HCEC 1CT (cell line): ENCODE measurements around the gene CADM1.

Source experiments
- DNase-seq: peaks from one replicate; pipeline ENCODE4 v3.0.0-alpha.2; 2017

Gene CADM1

GRCh38 chr11:115311949-115312348 lies 192.3 kb downstream of the CADM1 start:
- DNase-seq, result no peak

GRCh38 chr11:115306689-115307088 lies 197.5 kb downstream of the CADM1 start:
- no peak for DNase-seq

DNA sequence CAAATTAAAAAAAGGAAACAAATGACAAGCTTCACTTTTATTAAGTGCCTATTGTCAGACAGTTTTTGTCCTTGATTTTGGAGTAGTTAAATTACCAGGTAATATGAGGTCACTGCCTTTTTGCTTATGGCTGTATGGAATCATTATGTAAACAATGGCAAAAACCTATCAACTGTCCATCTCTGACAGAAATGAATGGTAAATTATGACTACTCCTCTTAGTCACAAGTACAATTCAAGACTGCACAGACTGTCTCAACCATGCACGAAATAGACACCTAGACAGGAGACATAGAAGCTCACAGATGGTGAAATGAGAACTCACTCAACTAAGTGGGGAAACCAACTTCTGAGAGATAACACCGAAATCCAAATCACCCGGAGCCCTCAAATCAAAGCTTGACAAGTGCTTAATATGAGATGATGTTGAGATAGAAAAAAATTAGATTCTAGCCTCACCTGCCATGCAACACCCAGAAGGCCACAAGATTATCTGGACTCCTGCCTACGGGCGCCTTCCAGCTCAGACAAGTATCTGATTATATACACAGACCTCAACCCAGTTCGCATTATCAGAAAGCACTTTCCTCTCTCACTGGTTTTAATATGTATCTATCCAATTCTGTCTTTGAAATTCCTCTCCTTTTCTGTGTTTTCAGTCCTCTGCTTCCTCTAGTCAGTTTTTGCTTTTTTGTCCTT lies 199.3 kb downstream of the CADM1 start:
- no peak for DNase-seq

GRCh38 chr11:115303929-115304531 lies 200.2 kb downstream of the CADM1 start:
- no peak for DNase-seq

DNA sequence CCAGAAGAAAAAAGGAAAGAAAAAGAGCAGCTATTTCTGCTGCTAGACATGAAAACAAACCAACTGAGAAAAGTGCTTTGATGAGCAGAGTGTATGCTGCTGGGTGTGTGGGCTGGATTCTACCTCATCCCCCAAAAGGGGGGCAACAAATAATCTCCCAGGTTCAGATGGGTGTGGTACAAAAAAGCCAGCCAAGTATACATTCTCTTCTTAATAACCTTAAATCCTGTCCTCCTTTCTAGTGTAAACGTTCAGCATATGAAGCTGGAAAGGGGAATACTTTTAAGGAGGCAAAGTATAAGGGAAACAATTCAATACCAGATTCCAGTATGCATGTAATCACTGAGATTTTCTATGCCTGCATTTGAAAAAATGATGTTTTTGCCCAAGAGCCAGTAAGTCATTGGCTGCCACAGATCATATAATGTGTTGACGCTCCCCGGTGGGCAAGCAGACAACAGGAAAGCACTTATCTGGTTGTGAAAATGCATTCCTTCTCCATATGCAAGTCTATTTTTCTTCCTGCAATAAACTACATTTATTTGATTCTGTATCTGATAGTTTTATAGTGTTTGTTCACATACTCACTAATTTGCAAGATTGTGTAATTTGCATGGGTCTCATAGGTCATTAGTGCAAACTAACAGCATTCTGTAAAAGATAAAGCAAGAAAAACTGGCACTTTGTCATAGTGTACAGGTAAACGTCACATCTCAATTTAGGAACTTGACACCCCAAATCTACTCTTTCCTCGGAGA lies 201.1 kb downstream of the CADM1 start:
- DNase-seq, result no peak

GRCh38 chr11:115300660-115301428 lies 203.4 kb downstream of the CADM1 start:
- no peak for DNase-seq

DNA sequence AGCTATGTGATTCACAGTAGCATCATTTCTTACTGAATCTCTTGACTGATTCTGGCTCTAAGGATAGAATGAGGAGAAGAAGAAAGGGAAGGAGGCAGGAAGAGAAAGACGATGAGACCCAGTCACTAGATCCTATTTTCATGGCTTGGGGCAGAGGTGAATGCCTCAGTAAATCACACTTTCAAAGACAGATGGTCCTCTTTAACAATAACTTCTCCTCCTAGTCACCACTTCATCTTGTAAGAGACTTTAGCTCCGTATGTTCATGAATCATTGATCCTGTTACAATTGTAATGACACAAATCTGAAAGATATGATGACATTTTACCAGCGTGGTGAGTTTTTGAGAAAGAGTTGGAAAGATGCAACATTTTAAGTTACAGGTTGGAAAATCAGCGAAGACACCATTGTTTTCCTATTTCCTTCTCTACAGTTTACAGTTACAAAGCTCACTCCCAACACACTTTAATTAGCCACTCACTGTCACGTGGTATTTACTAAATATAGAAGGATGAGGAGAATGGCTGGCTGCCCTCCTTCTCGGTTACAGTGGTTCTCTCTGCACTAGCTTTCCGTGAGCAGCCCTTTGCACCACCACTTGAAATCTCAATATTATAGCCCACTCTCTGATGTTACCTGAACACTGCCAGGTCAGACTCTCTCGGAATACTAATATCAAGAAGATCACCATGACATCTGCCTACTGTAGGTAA lies 205.8 kb downstream of the CADM1 start:
- DNase-seq, result no peak

DNA sequence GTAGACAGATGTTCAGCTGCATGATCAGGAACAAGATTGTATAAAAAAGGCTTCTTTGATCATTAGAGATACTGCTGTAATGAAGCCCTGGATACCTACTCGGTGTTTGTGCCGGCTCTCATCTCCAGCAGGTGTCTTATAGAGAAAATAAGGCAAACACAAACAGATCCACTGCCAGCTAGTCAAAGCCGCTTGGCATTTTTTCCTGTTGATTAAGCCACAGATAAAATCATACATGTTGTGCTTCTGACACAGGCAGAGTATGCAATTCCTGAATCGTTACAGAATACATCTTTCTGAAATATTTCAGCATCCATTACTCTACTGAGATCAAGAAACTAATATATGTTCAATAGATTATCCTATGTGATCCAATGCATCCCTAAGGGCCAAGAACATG lies 206.9 kb downstream of the CADM1 start:
- no peak for DNase-seq

DNA sequence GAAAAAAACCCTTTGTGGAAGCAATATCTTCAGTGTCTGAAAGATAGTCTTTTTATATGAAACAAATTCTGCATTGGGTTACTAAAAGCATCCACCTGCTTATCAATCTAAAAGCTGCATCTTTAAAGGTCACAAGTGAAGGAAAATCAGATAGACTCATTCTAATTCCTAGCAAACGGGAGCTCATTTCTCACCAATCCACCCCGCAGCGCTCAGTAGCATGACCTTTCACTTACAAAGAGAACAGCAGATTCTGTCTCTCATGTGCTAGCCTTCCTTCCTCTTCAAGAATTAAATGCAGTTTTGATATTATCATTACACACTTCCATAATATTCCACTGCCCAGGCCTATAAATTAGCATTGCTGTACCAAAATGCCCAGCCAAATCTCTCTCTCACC lies 212.9 kb downstream of the CADM1 start:
- no peak for DNase-seq

GRCh38 chr11:115290893-115291292 lies 213.3 kb downstream of the CADM1 start:
- no peak for DNase-seq

- DNase-seq, result no peak
Measured at GRCh38 chr11:115290479-115290878, 213.7 kb downstream of the CADM1 start.

- no peak for DNase-seq
Measured at GRCh38 chr11:115287266-115287665, 216.9 kb downstream of the CADM1 start.

DNA sequence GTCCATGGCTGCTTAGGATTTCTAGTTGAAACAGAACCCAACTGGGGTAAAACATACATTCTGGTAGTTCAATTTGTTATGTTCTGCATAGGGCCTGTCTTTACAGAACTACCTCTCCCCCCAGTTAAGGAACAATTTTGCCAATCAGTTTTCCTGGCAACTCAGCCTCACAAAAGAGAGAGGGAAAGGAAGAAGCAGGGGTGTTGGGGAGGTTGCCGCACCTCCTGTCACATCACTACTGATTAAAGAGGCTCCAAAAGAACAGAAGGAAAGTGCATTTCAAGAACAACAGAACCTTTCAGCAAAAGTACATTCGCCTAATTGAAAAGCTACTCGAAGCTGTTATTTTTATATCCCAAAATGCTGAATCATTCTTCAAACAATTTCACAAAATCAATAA lies 217.6 kb downstream of the CADM1 start:
- no peak for DNase-seq

- no peak for DNase-seq
Measured at GRCh38 chr11:115284773-115285172, 219.4 kb downstream of the CADM1 start.

- no peak for DNase-seq
Measured at GRCh38 chr11:115282923-115283322, 221.3 kb downstream of the CADM1 start.

- DNase-seq, result no peak
Measured at GRCh38 chr11:115280775-115281174, 223.4 kb downstream of the CADM1 start.

GRCh38 chr11:115279813-115280761 lies 224.1 kb downstream of the CADM1 start:
- no peak for DNase-seq

GRCh38 chr11:115276799-115277198 lies 227.4 kb downstream of the CADM1 start:
- no peak for DNase-seq

- DNase-seq, result no peak
Measured at GRCh38 chr11:115276191-115276590, 228.0 kb downstream of the CADM1 start.

- DNase-seq, result no peak
Measured at GRCh38 chr11:115275045-115275444, 229.2 kb downstream of the CADM1 start.

DNA sequence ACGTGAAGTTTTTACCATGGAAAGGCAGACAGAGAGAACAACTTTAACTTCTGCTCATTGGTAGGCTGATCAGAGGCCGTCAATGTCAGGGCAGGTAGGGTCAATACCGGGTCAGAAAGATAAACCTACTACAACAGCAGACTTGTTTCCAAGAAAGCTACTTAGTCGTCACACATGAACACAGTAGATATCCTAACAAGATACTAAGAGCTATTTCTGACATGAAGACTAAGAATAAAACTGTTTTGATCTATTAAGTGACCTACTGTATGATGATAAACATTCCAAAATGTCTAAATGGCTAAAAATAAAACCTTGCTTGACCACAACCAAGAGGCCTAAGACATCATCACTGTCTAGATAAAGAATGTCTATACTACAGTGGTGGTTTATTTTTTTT lies 231.3 kb downstream of the CADM1 start:
- DNase-seq, result no peak

DNA sequence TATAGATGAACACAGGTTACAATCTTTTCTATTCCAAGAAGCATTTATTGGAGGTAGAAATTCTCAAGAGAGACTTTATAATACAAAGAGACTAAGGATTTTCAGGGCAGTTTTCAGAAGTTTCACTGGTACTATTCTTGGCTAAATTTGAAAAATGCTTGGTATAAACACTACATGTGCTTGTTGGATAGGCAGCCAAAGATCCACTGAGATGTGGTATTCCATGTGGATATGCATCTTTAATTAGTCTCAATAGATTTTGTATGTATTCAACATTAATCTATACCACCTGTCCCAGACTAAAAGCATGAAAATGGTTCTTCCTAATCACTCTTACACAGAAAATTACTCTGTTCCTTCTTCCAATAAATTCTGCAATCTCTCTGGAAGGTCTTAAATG lies 232.6 kb downstream of the CADM1 start:
- no peak for DNase-seq
